Kidney (tissue), 14 donors: ENCODE measurements around the gene GNAT1. TPM values are rescaled to one million over a fixed set of nuclear protein-coding genes. Genes with fewer than 3 reads are reported as not detected.
A peak's percentile ranks its signal among the peaks of the same experiment; 100 is the strongest.

ENCODE experiments used
- DNase-seq, 5 donors: peaks; one replicate each; pipeline ENCODE4 v3.0.0-alpha.2; 2013 to 2020
- FAIRE-seq: peaks from 2 replicates; lab custom pipeline; 2012; peaks lifted over from hg19 to GRCh38; lab: Jason Lieb, UNC
- H3K27ac ChIP-seq, 2 donors: one replicate each; pipeline ENCODE4 v1.7.0; 2013; ENCODE audit warnings: low read depth in 2 of 2, low read length in 2 of 2, inconsistent platforms in 1 of 2
- H3K27me3 ChIP-seq: one replicate; pipeline ENCODE4 v1.7.1; 2013; ENCODE audit warnings: low read length, inconsistent platforms; ENCODE audit not compliant: control insufficient read depth, insufficient read depth
- H3K36me3 ChIP-seq, 3 donors: one replicate each; pipeline versions ENCODE4 v1.7.0 to v1.7.1; 2013; ENCODE audit warnings: low read length in 3 of 3, control low read depth in 1 of 3, inconsistent platforms in 1 of 3; ENCODE audit not compliant: insufficient read depth in 3 of 3, control insufficient read depth in 2 of 3
- H3K4me1 ChIP-seq, 3 donors: one replicate each; pipeline versions ENCODE4 v1.7.0 to v1.7.1; 2013; ENCODE audit warnings: low read length in 3 of 3, inconsistent platforms in 1 of 3, low read depth in 1 of 3; ENCODE audit not compliant: control insufficient read depth in 2 of 3, insufficient read depth in 2 of 3
- H3K4me3 ChIP-seq, 3 donors: one replicate each; pipeline versions ENCODE4 v1.7.0 to v1.8.1; 2013; ENCODE audit warnings: low read length in 3 of 3, control low read depth in 1 of 3, inconsistent platforms in 1 of 3
- H3K9ac ChIP-seq, 3 donors: one replicate each; pipeline versions ENCODE4 v1.7.0 to v1.7.1; 2013; ENCODE audit warnings: low read length in 3 of 3, control low read depth in 1 of 3, inconsistent platforms in 1 of 3
- H3K9me3 ChIP-seq, 3 donors: one replicate each; pipeline versions ENCODE4 v1.7.0 to v1.7.1; 2013; ENCODE audit warnings: low read length in 3 of 3, control low read depth in 1 of 3, inconsistent platforms in 1 of 3; ENCODE audit not compliant: control insufficient read depth in 2 of 3, insufficient read depth in 1 of 3
- CTCF ChIP-seq: IDR thresholded peaks from 3 replicates; pipeline ENCODE4 v1.5.1; 2012; ENCODE audit warnings: mild to moderate bottlenecking, moderate library complexity, borderline replicate concordance; ENCODE audit not compliant: insufficient read depth; ENCODE audit errors: extremely low read depth
- intact Hi-C: fragments of 100-400 bp; cut with DNase I; formaldehyde crosslinking; loops from one replicate; pipeline ENCODE4 v1.11.1; 2022
- polyA plus RNA-seq: library from polyadenylated mRNA; stranded (reverse); fragments of 350-450 nt; fragmentation: Illumina TruSeq; extraction: RNeasy Lipid Tissue Mini Kit (QIAGEN cat#74804); gene quantifications from one replicate; pipeline ENCODE4 v1.2.3, GENCODE V29; 2014; ENCODE audit warnings: low read depth, low replicate concordance; ENCODE audit not compliant: insufficient read depth
- total RNA-seq: library from RNA; stranded (reverse); fragmentation: NEBNext Ultra II Directional; extraction: Animal tissue kit (Norgen Biotek cat#: 25700); gene quantifications from one replicate; pipeline ENCODE4 v1.2.1, GENCODE V29; 2021
- donor health status: control.
- donor health status: control.
- donor health status: control.
- donor health status: control.
- donor health status: control.
- donor health status: DM: yes; HTN: yes; CAD: no.
- donor health status: Normal renal cell carcinoma (clear cell type).

The GNAT1 gene
- total and polyA plus RNA-seq, 2 donors from 2014 or later = not detected

GRCh38 chr3:50202353-50203112 lies 11.1 kb downstream of the GNAT1 start:
- no peak for TF ChIP-seq CTCF
- no peak for DNase-seq
- H3K4me1 ChIP-seq = peaks cover 0 to 20% (median 0%) of the 10 kb centered on the region in 3 donors

GRCh38 chr3:50203113-50203808 lies 11.9 kb downstream of the GNAT1 start:
- Histone ChIP-seq H3K27me3 (no peaks in the 10 kb centered on the region), H3K9me3 (no peaks in the 10 kb centered on the region), H3K27ac (no peak overlapping the region), H3K4me1 (peaks cover 0 to 20% (median 0%) of the 10 kb centered on the region in 3 donors), H3K4me3 (no peak overlapping the region), H3K9ac (no peak overlapping the region), H3K36me3 (no peaks in the 10 kb centered on the region)
- no peak for TF ChIP-seq CTCF
- intact Hi-C loops = no loop called here
- DNase-seq (no peak), FAIRE-seq (no peak)

More at GRCh38 chr3:50202353-50203112, 11.1 kb downstream of the GNAT1 start:
- Histone ChIP-seq H3K9me3 (no peaks in the 10 kb centered on the region), H3K4me3 (no peak overlapping the region), H3K9ac (no peak overlapping the region), H3K36me3 (no peaks in the 10 kb centered on the region), H3K27me3 (no peaks in the 10 kb centered on the region), H3K27ac (peak overlapping the region in 1 of 2 donors; percentile 11)
- intact Hi-C loops = no loop called here
- FAIRE-seq = no peak

GRCh38 chr3:50203809-50204803 lies 12.7 kb downstream of the GNAT1 start:
- no peaks in the 10 kb centered on the region for H3K27me3 ChIP-seq
- FAIRE-seq = no peak
- TF ChIP-seq CTCF = no peak

More at GRCh38 chr3:50203809-50204803, 12.7 kb downstream of the GNAT1 start:
- Histone ChIP-seq H3K9ac (no peak overlapping the region), H3K36me3 (no peaks in the 10 kb centered on the region), H3K27ac (no peak overlapping the region), H3K4me3 (no peak overlapping the region), H3K9me3 (no peaks in the 10 kb centered on the region), H3K4me1 (peaks cover 0 to 20% (median 0%) of the 10 kb centered on the region in 3 donors)
- DNase-seq = no peak
- intact Hi-C loops = no loop called here
